IMR-90 (cell line): Measurements from ENCODE around the gene C22orf39. TPM values are rescaled to one million over a fixed set of nuclear protein-coding genes. Genes with fewer than 3 reads are reported as not detected.

Experiments
- ATAC-seq: fragments of 200-7000 bp; cut with Tn5 transposase; 2 replicates; pipeline ENCODE4 v1.9.1; 2020; ENCODE audit warnings: low read depth, mild to moderate bottlenecking, moderate library complexity
- BruUV-seq: library from RNA; stranded (reverse); fragments of 400-500 nt; replicated peaks from 2 replicates; lab custom pipeline; 2021; lab: Mats Ljungman, UMichigan
- CTCF ChIA-PET: fragments of 300-600 bp; formaldehyde crosslinking; extraction: SDS; loops from one replicate; lab custom pipeline; 2021; ENCODE audit warnings: antibody characterized with exemption; lab: Yijun Ruan, JAX
- POLR2A ChIA-PET: fragments of 300-600 bp; sonication (Branson Sonifier 250); formaldehyde crosslinking; loops from one replicate; lab custom pipeline; 2022; ENCODE audit warnings: antibody characterized with exemption; ENCODE audit not compliant: unreplicated experiment; lab: Charles Lee
- DNase-seq: peaks from one replicate; pipeline ENCODE4 v3.0.0; 2013
- H2AFZ ChIP-seq: replicated peaks from 2 replicates; pipeline ENCODE3; 2013; ENCODE audit warnings: low read length, mild to moderate bottlenecking; ENCODE audit not compliant: poor library complexity
- H2AK5ac ChIP-seq: 2 replicates; pipeline ENCODE4 v1.6.1; 2013; ENCODE audit warnings: low read depth, low read length, inconsistent platforms
- H2AK9ac ChIP-seq: replicated peaks from 2 replicates; pipeline ENCODE3; 2013; ENCODE audit warnings: mild to moderate bottlenecking, low read depth, low read length, moderate library complexity; ENCODE audit not compliant: poor library complexity
- H2BK120ac ChIP-seq: 2 replicates; pipeline ENCODE4 v1.6.1; 2013; ENCODE audit warnings: low read depth, low read length, inconsistent platforms
- H2BK15ac ChIP-seq: 3 replicates; pipeline ENCODE4 v1.6.1; 2013; ENCODE audit warnings: low read depth, low read length, inconsistent platforms
- H2BK20ac ChIP-seq: 2 replicates; pipeline ENCODE4 v1.6.1; 2013; ENCODE audit warnings: low read depth, mild to moderate bottlenecking, inconsistent platforms, low read length, moderate library complexity
- H2BK5ac ChIP-seq: 2 replicates; pipeline ENCODE4 v1.6.1; 2013; ENCODE audit warnings: mild to moderate bottlenecking, low read depth, low read length, inconsistent platforms; ENCODE audit not compliant: poor library complexity, severe bottlenecking
- H3K14ac ChIP-seq: replicated peaks from 2 replicates; pipeline ENCODE4 v1.6.1; 2013; ENCODE audit warnings: low read depth, low read length, inconsistent platforms
- H3K18ac ChIP-seq: 2 replicates; pipeline ENCODE4 v1.6.1; 2013; ENCODE audit warnings: low read depth, low read length, control low read depth
- H3K23ac ChIP-seq: 2 replicates; pipeline ENCODE4 v1.6.1; 2013; ENCODE audit warnings: low read depth, low read length, inconsistent platforms
- H3K27ac ChIP-seq: 2 replicates; pipeline ENCODE4 v1.5.1; 2013; ENCODE audit warnings: mild to moderate bottlenecking, control low read depth, low read length; ENCODE audit not compliant: insufficient read depth
- H3K27me3 ChIP-seq: 2 replicates; pipeline ENCODE4 v1.6.1; 2013; ENCODE audit warnings: low read length; ENCODE audit not compliant: control insufficient read depth, insufficient read depth
- H3K36me3 ChIP-seq: 2 replicates; pipeline ENCODE4 v1.6.1; 2013; ENCODE audit warnings: low read length, mixed read lengths; ENCODE audit not compliant: control insufficient read depth, insufficient read depth
- H3K4ac ChIP-seq: 2 replicates; pipeline ENCODE4 v1.6.1; 2013; ENCODE audit warnings: low read depth, low read length, inconsistent platforms
- H3K4me1 ChIP-seq: 2 replicates; pipeline ENCODE4 v1.6.1; 2013; ENCODE audit warnings: low read length, mixed read lengths; ENCODE audit not compliant: control insufficient read depth, insufficient read depth
- H3K4me2 ChIP-seq: 2 replicates; pipeline ENCODE4 v1.6.1; 2013; ENCODE audit warnings: low read depth, mild to moderate bottlenecking, control low read depth, low read length, moderate library complexity
- H3K4me3 ChIP-seq: 2 replicates; pipeline ENCODE4 v1.5.1; 2013; ENCODE audit warnings: low read depth, mild to moderate bottlenecking, control low read depth, low read length, moderate library complexity; ENCODE audit not compliant: insufficient read depth
- H3K56ac ChIP-seq: 2 replicates; pipeline ENCODE4 v1.6.1; 2013; ENCODE audit warnings: low read length, inconsistent platforms; ENCODE audit not compliant: insufficient read depth; ENCODE audit errors: extremely low read depth
- H3K79me1 ChIP-seq, 2 experiments: 2 replicates each; pipeline ENCODE4 v1.6.1; 2013; ENCODE audit warnings: low read length in 2 of 2, inconsistent platforms in 1 of 2, low read depth in 1 of 2
- H3K9ac ChIP-seq: 2 replicates; pipeline ENCODE4 v1.6.1; 2013; ENCODE audit warnings: low read depth, low read length, control low read depth
- H3K9me1 ChIP-seq: 2 replicates; pipeline ENCODE4 v1.6.1; 2013; ENCODE audit warnings: low read length, inconsistent platforms; ENCODE audit not compliant: insufficient read depth
- H3K9me3 ChIP-seq: 2 replicates; pipeline ENCODE4 v1.6.1; 2013; ENCODE audit warnings: low read length; ENCODE audit not compliant: control insufficient read depth, insufficient read depth
- H4K20me1 ChIP-seq: 2 replicates; pipeline ENCODE4 v1.6.1; 2013; ENCODE audit warnings: low read length, inconsistent platforms; ENCODE audit not compliant: insufficient read depth
- H4K5ac ChIP-seq: 2 replicates; pipeline ENCODE4 v1.6.1; 2013; ENCODE audit warnings: mild to moderate bottlenecking, low read depth, low read length, control low read depth
- H4K8ac ChIP-seq, 2 experiments: 2 replicates each; pipeline ENCODE4 v1.6.1; 2013; ENCODE audit warnings: low read depth in 2 of 2, low read length in 2 of 2, control low read depth in 1 of 2, inconsistent platforms in 1 of 2
- H4K91ac ChIP-seq: 2 replicates; pipeline ENCODE4 v1.6.1; 2013; ENCODE audit warnings: low read depth, low read length, inconsistent platforms; ENCODE audit not compliant: insufficient read depth
- BHLHE40 ChIP-seq: fragments of 150-350 bp; IDR thresholded peaks from 2 replicates; pipeline ENCODE4 v1.6.1; 2016; ENCODE audit warnings: mild to moderate bottlenecking, low read depth, low read length
- CEBPB ChIP-seq: IDR thresholded peaks from 2 replicates; pipeline ENCODE4 v1.6.1; 2012; ENCODE audit warnings: low read depth, low read length, improper control_type of control experiment
- MAFK ChIP-seq: IDR thresholded peaks from 2 replicates; pipeline ENCODE4 v1.6.1; 2012; ENCODE audit warnings: low read depth, low read length, improper control_type of control experiment
- MAZ ChIP-seq: IDR thresholded peaks from 2 replicates; pipeline ENCODE4 v1.6.1; 2012; ENCODE audit warnings: low read depth, mild to moderate bottlenecking, low read length, improper control_type of control experiment, moderate library complexity, borderline replicate concordance
- MXI1 ChIP-seq: IDR thresholded peaks from 2 replicates; pipeline ENCODE4 v1.6.1; 2012; ENCODE audit warnings: low read depth, mild to moderate bottlenecking, low read length, moderate library complexity, borderline replicate concordance
- POLR2A ChIP-seq: IDR thresholded peaks from 2 replicates; pipeline ENCODE4 v1.6.1; 2012; ENCODE audit warnings: mild to moderate bottlenecking, low read depth, low read length
- SMC3 ChIP-seq: fragments of 150-350 bp; IDR thresholded peaks from 2 replicates; pipeline ENCODE4 v1.6.1; 2016; ENCODE audit warnings: low read depth, mild to moderate bottlenecking, antibody characterized with exemption, low read length, moderate library complexity
- WGBS, 2 experiments: methylation state at CpG; one replicate each; pipeline versions ENCODE4 v1.1.5 to v1.1.7; 2013; ENCODE audit warnings: missing lambda C conversion rate in 2 of 2; ENCODE audit not compliant: insufficient read length in 1 of 2; ENCODE audit errors: extremely low coverage in 2 of 2; 5-methylcytosine and 5-hydroxymethylcytosine counted together
- dilution Hi-C: fragments of 300-500 bp; cut with HindIII; formaldehyde crosslinking; loops from one replicate; pipeline ENCODE4 v1.14.3; 2018; ENCODE audit warnings: low sequenced_read_pairs; ENCODE audit not compliant: unreplicated experiment
- in situ Hi-C: fragments of 300-500 bp; cut with MboI; formaldehyde crosslinking; loops from 3 replicates; pipeline ENCODE4 v1.14.3; 2019; ENCODE audit warnings: low sequenced_read_pairs, inconsistent platforms, mixed read lengths
- intact Hi-C: fragments of 100-400 bp; cut with micrococcal nuclease; formaldehyde crosslinking; loops from 2 replicates; pipeline ENCODE4 v1.10.0; 2022
- polyA plus RNA-seq, 3 experiments: library from polyadenylated mRNA; depleted of rRNA; stranded (reverse); fragments of >200 nt; gene quantifications; 2 replicates each; pipeline ENCODE4 v1.2.3, GENCODE V29; 2012; ENCODE audit warnings: low replicate concordance in 1 of 3
- total RNA-seq: library from RNA; depleted of rRNA; stranded (reverse); fragments of >200 nt; gene quantifications from 2 replicates; pipeline ENCODE4 v1.2.3, GENCODE V29; 2012
- TF ChIP-seq, protein P1 (sequence below): conservative IDR thresholded peaks from 2 replicates; pipeline ENCODE4 v1.5.1; 2012; ENCODE audit warnings: mild to moderate bottlenecking, low read depth, low read length, improper control_type of control experiment
- TF ChIP-seq, protein P2 (sequence below): fragments of 150-350 bp; IDR thresholded peaks from 2 replicates; pipeline ENCODE4 v1.6.1; 2017; ENCODE audit warnings: mild to moderate bottlenecking, antibody characterized with exemption, low read length, low read depth

Gene C22orf39
- total and polyA plus RNA-seq, 2 of the 4 experiments (the other 2 are of a cell fraction): 8.2 to 8.9 TPM

DNA sequence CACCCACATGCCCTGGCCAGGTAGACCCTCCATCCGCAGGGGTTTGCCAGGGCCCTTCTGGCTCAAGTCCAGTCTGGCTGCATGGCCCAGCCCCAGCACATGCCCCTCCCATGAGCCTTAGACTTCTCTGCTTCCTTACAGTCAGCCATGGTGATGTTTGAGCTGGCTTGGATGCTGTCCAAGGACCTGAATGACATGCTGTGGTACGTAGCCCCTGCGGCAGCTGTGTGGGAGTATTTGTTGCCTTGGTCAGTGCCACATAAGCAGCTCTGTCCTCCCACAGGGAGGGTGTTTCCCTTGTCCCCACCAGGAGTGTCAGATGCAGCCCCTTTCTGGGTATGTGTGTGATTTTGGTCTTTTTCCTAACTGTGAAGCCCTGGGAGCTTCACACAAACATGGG lies 49.7 kb upstream of the C22orf39 start:
- Histone ChIP-seq H3K18ac (peak overlapping the region; percentile 39; the same call in 1 of the 2 replicates), H3K79me1 (no peaks in the 10 kb centered on the region), H4K8ac (peak overlapping the region in 1 of 2 experiments; percentile 83; a peak in 3 of 4 replicates), H3K9me1 (peaks cover 4% of the 10 kb centered on the region; the same call in 1 of the 2 replicates), H2BK120ac (peak overlapping the region; percentile 43), H4K20me1 (no peaks in the 10 kb centered on the region), H3K9me3 (no peaks in the 10 kb centered on the region), H3K27me3 (no peaks in the 10 kb centered on the region), H3K4me1 (peaks cover 3% of the 10 kb centered on the region), H3K9ac (no peak overlapping the region), H4K91ac (peak overlapping the region; percentile 77; the same call in 1 of the 2 replicates), H2AFZ (peak overlapping the region; percentile 84), H2AK5ac (peak overlapping the region; percentile 26; the same call in 1 of the 2 replicates), H3K4me3 (no peak overlapping the region), H3K36me3 (peaks cover 4% of the 10 kb centered on the region), H2BK20ac (peak overlapping the region; percentile 69; the same call in 1 of the 2 replicates), H2BK5ac (peak overlapping the region; percentile 14), H3K56ac (no peak overlapping the region), H2AK9ac (peak overlapping the region; percentile 88), H3K14ac (0 out of 2 replicates have a peak overlapping the region, but pooled peaks have one; percentile 3), H3K4me2 (no peak overlapping the region), H4K5ac (peak overlapping the region; percentile 3; the same call in 1 of the 2 replicates), H2BK15ac (peak overlapping the region; percentile 27; the same call in 1 of the 3 replicates), H3K4ac (peak overlapping the region; percentile 80), H3K27ac (no peak overlapping the region), H3K23ac (no peak overlapping the region)
- peak; percentile 98 for ATAC-seq
- peak; percentile 77 for TF ChIP-seq POLR2A
- TF ChIP-seq BHLHE40: peak; percentile 23; the same call in 1 of the 2 replicates
- peak; percentile 37; the same call in 1 of the 2 replicates for TF ChIP-seq MXI1
- TF ChIP-seq MAFK: no peak
- peak; percentile 63; the same call in 1 of the 2 replicates for TF ChIP-seq MAZ
- TF ChIP-seq CEBPB: no peak
- TF ChIP-seq, protein P1, sequence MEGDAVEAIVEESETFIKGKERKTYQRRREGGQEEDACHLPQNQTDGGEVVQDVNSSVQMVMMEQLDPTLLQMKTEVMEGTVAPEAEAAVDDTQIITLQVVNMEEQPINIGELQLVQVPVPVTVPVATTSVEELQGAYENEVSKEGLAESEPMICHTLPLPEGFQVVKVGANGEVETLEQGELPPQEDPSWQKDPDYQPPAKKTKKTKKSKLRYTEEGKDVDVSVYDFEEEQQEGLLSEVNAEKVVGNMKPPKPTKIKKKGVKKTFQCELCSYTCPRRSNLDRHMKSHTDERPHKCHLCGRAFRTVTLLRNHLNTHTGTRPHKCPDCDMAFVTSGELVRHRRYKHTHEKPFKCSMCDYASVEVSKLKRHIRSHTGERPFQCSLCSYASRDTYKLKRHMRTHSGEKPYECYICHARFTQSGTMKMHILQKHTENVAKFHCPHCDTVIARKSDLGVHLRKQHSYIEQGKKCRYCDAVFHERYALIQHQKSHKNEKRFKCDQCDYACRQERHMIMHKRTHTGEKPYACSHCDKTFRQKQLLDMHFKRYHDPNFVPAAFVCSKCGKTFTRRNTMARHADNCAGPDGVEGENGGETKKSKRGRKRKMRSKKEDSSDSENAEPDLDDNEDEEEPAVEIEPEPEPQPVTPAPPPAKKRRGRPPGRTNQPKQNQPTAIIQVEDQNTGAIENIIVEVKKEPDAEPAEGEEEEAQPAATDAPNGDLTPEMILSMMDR: no peak
- TF ChIP-seq, protein P2, sequence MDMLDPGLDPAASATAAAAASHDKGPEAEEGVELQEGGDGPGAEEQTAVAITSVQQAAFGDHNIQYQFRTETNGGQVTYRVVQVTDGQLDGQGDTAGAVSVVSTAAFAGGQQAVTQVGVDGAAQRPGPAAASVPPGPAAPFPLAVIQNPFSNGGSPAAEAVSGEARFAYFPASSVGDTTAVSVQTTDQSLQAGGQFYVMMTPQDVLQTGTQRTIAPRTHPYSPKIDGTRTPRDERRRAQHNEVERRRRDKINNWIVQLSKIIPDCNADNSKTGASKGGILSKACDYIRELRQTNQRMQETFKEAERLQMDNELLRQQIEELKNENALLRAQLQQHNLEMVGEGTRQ: peak; percentile 48; the same call in 1 of the 2 replicates
- TF ChIP-seq SMC3: no peak
- no CpG with 5 or more reads among the region's 3 CpGs for WGBS, 2 experiments
- intact Hi-C loops: no loop called here
- ChIA-PET POLR2A (no interaction called here), CTCF (interaction anchor here (1.3 kb wide), 1 partner anchor 133 kb away, joined by 4 read pairs; no protein-coding TSS in a partner anchor)
- in situ Hi-C loops: no loop called here
- dilution Hi-C loops: no loop called here
- peak; percentile 97 for DNase-seq
- BruUV-seq: no TSS peak
